Adrenal gland (tissue), 12 donors: ENCODE measurements around the gene RASGRP4. TPM values are rescaled to one million over a fixed set of nuclear protein-coding genes. Genes with fewer than 3 reads are reported as not detected.

Experiments used
- DNase-seq, 7 donors: peaks; one replicate each; pipeline ENCODE4 v3.0.0-alpha.2; 2019 to 2020
- H3K27ac ChIP-seq, 5 donors: fragments of 200-600 bp; sonication (generic) in 4 of 5; 1 replicate in 3 of 5; 2 replicates in 2 of 5; pipeline versions ENCODE4 v1.5.1 to v1.8.0; 2016 to 2020; ENCODE audit warnings: mild to moderate bottlenecking in 1 of 5
- H3K27me3 ChIP-seq: fragments of 200-600 bp; 2 replicates; pipeline ENCODE4 v1.8.0; 2021
- H3K36me3 ChIP-seq, 2 donors: fragments of 200-600 bp; replicated peaks in 1 of 2; 1 replicate in 1 of 2; 2 replicates in 1 of 2; pipeline versions ENCODE4 v1.5.1 to v1.8.0; 2018 to 2022
- H3K4me1 ChIP-seq, 2 donors: fragments of 200-600 bp; replicated peaks in 1 of 2; 1 replicate in 1 of 2; 2 replicates in 1 of 2; pipeline versions ENCODE4 v1.5.1 to v1.8.0; 2018 to 2021
- H3K4me3 ChIP-seq, 4 donors: fragments of 200-600 bp; sonication (generic) in 3 of 4; one replicate each; pipeline ENCODE4 v1.5.1; 2016 to 2018
- H3K9me3 ChIP-seq, 3 donors: fragments of 200-600 bp; sonication (generic) in 1 of 3; replicated peaks in 1 of 3; 1 replicate in 2 of 3; 2 replicates in 1 of 3; pipeline versions ENCODE4 v1.5.1 to v1.8.0; 2016 to 2021
- CTCF ChIP-seq, 6 experiments: fragments of 450-650 bp in 4 of 6; fragments of 200-600 bp in 2 of 6; sonication (generic) in 1 of 6; IDR thresholded peaks; 1 replicate in 5 of 6; 2 replicates in 1 of 6; pipeline versions ENCODE4 v1.5.1 to v1.8.0; 2016 to 2021; ENCODE audit warnings: antibody characterized with exemption in 6 of 6, mild to moderate bottlenecking in 2 of 6, moderate library complexity in 1 of 6
- POLR2A ChIP-seq, 2 donors: fragments of 450-650 bp; IDR thresholded peaks; one replicate each; pipeline ENCODE4 v1.6.1; 2017; ENCODE audit warnings: antibody characterized with exemption in 2 of 2, mild to moderate bottlenecking in 2 of 2, moderate library complexity in 1 of 2
- WGBS, 4 donors: extraction: QIAGEN DNeasy Blood & Tissue Kit in 2 of 4; methylation state at CpG; one replicate each; pipeline versions ENCODE4 v1.1.5 to v1.1.7; 2013 to 2017; 5-methylcytosine and 5-hydroxymethylcytosine counted together
- intact Hi-C, 2 donors: fragments of 100-400 bp; cut with DNase I; formaldehyde crosslinking; loops; one replicate each; pipeline versions ENCODE4 v1.14.1 to v1.15.0; 2022 to 2023
- polyA plus RNA-seq, 3 donors: library from polyadenylated mRNA; stranded (reverse); fragments of 200-250 nt in 2 of 3; fragments of 350-450 nt in 1 of 3; fragmentation: Illumina TruSeq in 1 of 3; extraction: RNeasy Lipid Tissue Mini Kit (QIAGEN cat#74804) in 1 of 3; gene quantifications; one replicate each; pipeline ENCODE4 v1.2.3, GENCODE V29; 2013 to 2014
- total RNA-seq, 9 donors: library from RNA; depleted of rRNA in 4 of 9; stranded (reverse); fragments of >200 nt in 4 of 9; fragments of 120-200 nt in 1 of 9; fragmentation: NEBNext Ultra II Directional in 1 of 9; extraction: Animal tissue kit (Norgen Biotek cat#: 25700) in 1 of 9; gene quantifications; one replicate each; pipeline versions ENCODE4 v1.1.0 to v1.2.4, GENCODE V29; 2013 to 2023
- donor health status: healthy with polysubstance abuse.
- donor health status: Bipolar disorder and iron deficiency.
- donor health status: DM: yes; HTN: yes; CAD: no.
- donor health status: DM: no; HTN: no; CAD: no.
- donor health status: DM: no; HTN: no; CAD: no.
- donor health status: DM: yes; HTN: yes; CAD: no.

Gene RASGRP4
- total and polyA plus RNA-seq, 12 donors, result 0.22 to 10.0 (median 4.2) TPM

GRCh38 chr19:38445362-38445761 lies 19.3 kb upstream of the RASGRP4 start:
- no peak for TF ChIP-seq POLR2A (IDR thresholded peaks at IDR 0.05)
- no peak for TF ChIP-seq CTCF (IDR thresholded peaks at IDR 0.05)
- Histone ChIP-seq H3K27me3 (no peaks in the 10 kb centered on the region), H3K27ac (no peak overlapping the region), H3K9me3 (no peaks in the 10 kb centered on the region), H3K4me1 (no peaks in the 10 kb centered on the region), H3K4me3 (no peak overlapping the region), H3K36me3 (no peaks in the 10 kb centered on the region)
- DNase-seq, result no peak
- WGBS, 4 donors, result 90 to 93% (median 91%) methylated on average over 7 of the region's 7 CpGs
- intact Hi-C loops, result no loop called here

GRCh38 chr19:38444026-38444425 lies 18.0 kb upstream of the RASGRP4 start:
- Histone ChIP-seq H3K4me1 (no peaks in the 10 kb centered on the region), H3K27me3 (no peaks in the 10 kb centered on the region), H3K27ac (no peak overlapping the region), H3K9me3 (no peaks in the 10 kb centered on the region), H3K36me3 (no peaks in the 10 kb centered on the region), H3K4me3 (no peak overlapping the region)
- WGBS, 4 donors, result 66 to 90% (median 84%) methylated on average over 3 to 7 of the region's 7 CpGs
- TF ChIP-seq CTCF (IDR thresholded peaks at IDR 0.05) (no peak), POLR2A (IDR thresholded peaks at IDR 0.05) (no peak)
- DNase-seq, result no peak
- intact Hi-C loops, result no loop called here

- Histone ChIP-seq H3K27ac (no peak overlapping the region), H3K27me3 (no peaks in the 10 kb centered on the region), H3K9me3 (no peaks in the 10 kb centered on the region), H3K36me3 (no peaks in the 10 kb centered on the region), H3K4me3 (no peak overlapping the region), H3K4me1 (no peaks in the 10 kb centered on the region)
- 75 to 95% (median 87%) methylated on average over 8 to 15 of the region's 15 CpGs for WGBS, 4 donors
- TF ChIP-seq CTCF (IDR thresholded peaks at IDR 0.05), result no peak
- TF ChIP-seq POLR2A (IDR thresholded peaks at IDR 0.05), result no peak
- intact Hi-C loops, result no loop called here
- DNase-seq, result no peak
Observed at GRCh38 chr19:38443458-38443999, 17.5 kb upstream of the RASGRP4 start.

GRCh38 chr19:38442736-38443135 lies 16.7 kb upstream of the RASGRP4 start:
- no peaks in the 10 kb centered on the region for H3K9me3 ChIP-seq
- 74 to 90% (median 78%) methylated on average over 6 to 9 of the region's 9 CpGs for WGBS, 4 donors
- H3K4me1 ChIP-seq, result no peaks in the 10 kb centered on the region
- TF ChIP-seq CTCF (IDR thresholded peaks at IDR 0.05) (no peak), POLR2A (IDR thresholded peaks at IDR 0.05) (no peak)
- no peak overlapping the region for H3K4me3 ChIP-seq
- intact Hi-C loops, result no loop called here
- no peaks in the 10 kb centered on the region for H3K27me3 ChIP-seq
- no peak overlapping the region for H3K27ac ChIP-seq
- H3K36me3 ChIP-seq, result no peaks in the 10 kb centered on the region
- DNase-seq, result no peak
